NCI-H2107 (cell line): ENCODE results near the gene ALDH5A1.
A peak's percentile ranks its signal among the peaks of the same experiment; 100 is the strongest.

Experiments
- DNase-seq: peaks from one replicate; lab custom pipeline; 2025; lab: John Stamatoyannopoulos, UW

ALDH5A1 gene

GRCh38 chr6:24569811-24570210 is 75.0 kb downstream of the ALDH5A1 start:
- DNase-seq = no peak

GRCh38 chr6:24571361-24571760 is 76.6 kb downstream of the ALDH5A1 start:
- DNase-seq = no peak

GRCh38 chr6:24574809-24575208 is 80.0 kb downstream of the ALDH5A1 start:
- no peak for DNase-seq

GRCh38 chr6:24576447-24576846 is 81.7 kb downstream of the ALDH5A1 start:
- no peak for DNase-seq

- DNase-seq = no peak
Measured at GRCh38 chr6:24581084-24581669, 86.4 kb downstream of the ALDH5A1 start.

GRCh38 chr6:24583463-24584381 is 89.0 kb downstream of the ALDH5A1 start:
- DNase-seq = peak; percentile 75

- DNase-seq = no peak
Measured at GRCh38 chr6:24584382-24584720, 89.6 kb downstream of the ALDH5A1 start.
